WI38 (cell line): ENCODE results near the gene BTBD18.

Experiments
- H3K4me3 ChIP-seq: 2 replicates; pipeline ENCODE4 v1.5.1; 2011; ENCODE audit warnings: low read depth, mild to moderate bottlenecking, control low read depth, low read length
- TF ChIP-seq, protein P1 (sequence below): IDR thresholded peaks from 2 replicates; pipeline ENCODE4 v1.5.1; 2012; ENCODE audit warnings: low read depth, mild to moderate bottlenecking, control low read depth, low read length

BTBD18 gene

DNA sequence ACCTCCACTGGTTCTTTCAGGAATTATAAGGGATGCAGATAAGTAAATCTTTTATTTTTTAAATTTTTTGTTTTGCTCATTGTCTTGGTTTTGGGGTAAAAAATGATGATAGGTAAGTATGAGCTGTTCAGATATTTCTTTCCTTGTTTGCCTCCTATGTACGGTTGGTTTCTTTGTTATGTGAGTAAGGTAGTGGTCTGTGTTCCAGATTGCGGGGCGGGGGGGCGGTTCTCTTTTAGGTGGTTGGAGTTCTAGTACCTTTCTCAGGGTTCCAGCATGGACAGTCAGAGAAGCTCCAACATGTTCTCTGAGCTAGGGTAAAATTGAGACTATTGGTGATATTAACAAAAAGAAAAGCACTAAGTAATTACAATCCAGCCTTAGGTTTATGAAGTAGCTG is 12.4 kb upstream of the BTBD18 start:
- TF ChIP-seq, protein P1, sequence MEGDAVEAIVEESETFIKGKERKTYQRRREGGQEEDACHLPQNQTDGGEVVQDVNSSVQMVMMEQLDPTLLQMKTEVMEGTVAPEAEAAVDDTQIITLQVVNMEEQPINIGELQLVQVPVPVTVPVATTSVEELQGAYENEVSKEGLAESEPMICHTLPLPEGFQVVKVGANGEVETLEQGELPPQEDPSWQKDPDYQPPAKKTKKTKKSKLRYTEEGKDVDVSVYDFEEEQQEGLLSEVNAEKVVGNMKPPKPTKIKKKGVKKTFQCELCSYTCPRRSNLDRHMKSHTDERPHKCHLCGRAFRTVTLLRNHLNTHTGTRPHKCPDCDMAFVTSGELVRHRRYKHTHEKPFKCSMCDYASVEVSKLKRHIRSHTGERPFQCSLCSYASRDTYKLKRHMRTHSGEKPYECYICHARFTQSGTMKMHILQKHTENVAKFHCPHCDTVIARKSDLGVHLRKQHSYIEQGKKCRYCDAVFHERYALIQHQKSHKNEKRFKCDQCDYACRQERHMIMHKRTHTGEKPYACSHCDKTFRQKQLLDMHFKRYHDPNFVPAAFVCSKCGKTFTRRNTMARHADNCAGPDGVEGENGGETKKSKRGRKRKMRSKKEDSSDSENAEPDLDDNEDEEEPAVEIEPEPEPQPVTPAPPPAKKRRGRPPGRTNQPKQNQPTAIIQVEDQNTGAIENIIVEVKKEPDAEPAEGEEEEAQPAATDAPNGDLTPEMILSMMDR, result no peak
- H3K4me3 ChIP-seq, result peak overlapping the region; percentile 89

DNA sequence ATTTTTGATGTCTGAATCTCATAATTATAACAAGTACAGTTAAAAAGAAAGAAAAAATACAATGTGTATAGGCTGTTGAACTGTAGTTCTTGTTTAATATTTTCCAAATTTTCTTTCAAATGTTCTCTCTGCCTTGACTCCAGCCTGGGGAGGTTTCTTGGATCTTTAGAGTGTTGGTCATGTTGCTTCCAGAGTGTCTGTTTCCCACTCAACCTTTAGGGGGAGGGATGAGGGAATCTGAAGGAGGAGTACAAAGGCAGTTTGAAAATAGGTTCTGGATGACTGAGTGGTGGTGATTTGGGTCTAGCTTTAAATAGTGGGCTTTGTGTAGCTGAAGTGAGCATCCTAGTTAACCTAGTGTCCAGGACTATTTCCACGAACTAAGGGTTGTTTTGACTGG is 11.9 kb upstream of the BTBD18 start:
- TF ChIP-seq, protein P1, result peak; percentile 36
- H3K4me3 ChIP-seq, result peak overlapping the region; percentile 89

DNA sequence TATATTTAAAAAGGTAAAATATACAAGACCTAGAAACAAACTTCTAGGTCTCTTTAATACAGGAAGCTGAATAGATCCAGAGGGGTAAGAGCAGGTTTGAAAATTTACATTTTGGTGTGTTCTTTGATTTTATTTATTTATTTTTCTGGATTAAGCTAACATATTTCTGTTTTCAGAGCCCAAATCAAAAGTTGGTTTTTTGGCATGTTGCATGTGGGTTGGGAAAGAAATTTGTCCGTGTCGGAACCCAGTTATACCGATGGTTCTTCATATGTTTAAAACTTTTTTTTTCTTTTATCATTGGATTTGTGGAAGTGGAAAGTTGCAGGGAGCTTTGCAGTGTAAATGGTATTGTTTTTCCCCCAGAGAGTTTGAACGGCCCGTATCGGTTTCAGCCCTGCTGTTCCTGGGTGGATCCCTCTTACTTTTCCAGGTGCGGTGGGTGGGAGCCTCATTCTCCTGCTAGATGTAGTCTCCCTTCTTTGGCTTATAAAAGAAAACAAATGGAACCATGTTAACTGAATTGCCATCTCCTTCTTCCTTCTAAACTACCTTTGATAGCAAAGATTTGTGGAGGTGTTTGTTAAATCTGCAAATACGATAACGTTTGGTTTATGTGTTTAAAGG is 10.7 kb upstream of the BTBD18 start:
- TF ChIP-seq, protein P1, result no peak
- peak overlapping the region; percentile 89 for H3K4me3 ChIP-seq

DNA sequence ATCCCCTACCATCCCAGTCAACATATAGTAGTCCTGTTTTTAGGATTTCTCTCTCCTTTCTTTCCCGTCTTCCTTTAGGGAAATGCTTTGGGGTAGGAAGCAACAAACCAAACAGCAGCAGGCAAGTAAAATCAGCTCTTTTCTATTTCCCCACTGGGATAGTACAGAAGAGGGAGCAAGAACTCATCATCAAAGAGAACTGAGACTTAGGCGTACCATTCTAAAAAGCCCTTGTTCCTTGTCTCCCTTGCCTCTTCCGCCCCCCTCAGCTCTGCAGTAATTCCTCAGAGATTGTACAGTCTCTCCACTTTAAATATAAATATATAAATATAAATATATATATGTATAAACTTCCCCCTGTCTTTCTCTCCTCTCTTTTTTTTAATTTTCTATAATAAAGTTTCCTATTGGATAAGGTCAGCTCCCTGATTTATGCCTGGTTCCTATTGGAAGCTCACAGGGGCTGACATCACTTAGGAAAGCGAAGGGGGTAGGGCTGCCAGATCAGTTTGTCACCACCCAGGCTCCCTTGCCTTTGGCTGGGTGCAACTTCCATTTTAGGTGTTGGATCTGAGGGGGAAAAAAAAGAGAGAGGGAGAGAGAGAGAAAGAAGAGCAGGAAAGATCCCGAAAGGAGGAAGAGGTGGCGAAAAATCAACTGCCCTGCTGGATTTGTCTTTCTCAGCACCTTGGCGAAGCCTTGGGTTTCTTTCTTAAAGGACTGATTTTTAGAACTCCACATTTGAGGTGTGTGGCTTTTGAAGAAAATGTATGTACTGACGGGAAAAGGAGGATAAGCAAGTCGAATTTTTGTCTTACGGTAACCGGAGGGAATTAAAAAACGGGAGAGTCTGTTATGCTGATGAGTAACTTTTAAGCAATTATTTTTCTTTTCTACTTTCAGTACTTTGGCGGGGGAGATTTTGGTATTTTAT is 9.9 kb upstream of the BTBD18 start, which contains the start of gene CTNND1:
Gene CTNND1 (plus strand): TSS at position 502 of the 934 bp plus-strand sequence. CDS start 29,677 bp downstream, outside the sequence.
- H3K4me3 ChIP-seq, result peak within 1 kb of the TSS; percentile 89
- TF ChIP-seq, protein P1, result no peak

DNA sequence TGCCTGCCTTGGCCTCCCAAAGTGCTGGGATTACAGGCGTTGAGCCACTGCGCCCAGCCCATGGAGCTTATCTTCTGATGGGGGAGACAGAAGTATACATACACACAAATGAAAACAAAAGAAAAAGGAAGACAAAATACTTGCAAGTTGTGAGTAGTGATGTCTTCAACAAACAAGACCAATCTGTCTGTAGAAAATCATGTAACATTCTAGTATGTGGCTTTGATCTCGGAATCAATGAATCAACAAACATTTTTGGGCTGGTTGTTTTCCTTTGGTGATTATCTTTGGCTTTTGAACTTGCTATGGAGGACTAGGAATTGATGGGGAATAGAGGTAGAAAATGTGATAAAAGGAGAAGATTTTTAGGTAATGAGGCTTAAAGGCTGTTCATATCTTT is 6.6 kb upstream of the BTBD18 start:
- TF ChIP-seq, protein P1, result no peak
- no peak overlapping the region for H3K4me3 ChIP-seq

DNA sequence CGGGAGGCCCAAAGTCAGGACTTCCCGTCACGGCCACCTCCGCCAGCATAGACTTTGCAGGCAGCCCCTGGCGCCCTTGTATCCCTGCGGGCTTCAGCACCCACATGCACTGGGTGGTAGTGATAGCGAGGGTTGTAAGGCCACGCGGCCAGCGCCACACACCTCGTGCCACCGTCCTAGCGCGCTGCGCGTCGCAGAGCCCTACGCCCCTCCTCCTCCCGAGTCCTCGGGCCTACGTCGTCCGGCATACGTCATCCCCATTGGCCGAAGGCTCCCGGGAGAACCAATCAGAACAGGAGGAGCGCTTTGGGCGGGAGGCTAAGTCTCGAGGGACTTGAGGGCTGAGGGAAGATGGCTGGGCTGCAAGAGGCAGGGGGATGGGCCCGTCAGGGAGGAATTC is 1.3 kb upstream of the BTBD18 start:
- TF ChIP-seq, protein P1, result no peak
- no peak overlapping the region for H3K4me3 ChIP-seq

DNA sequence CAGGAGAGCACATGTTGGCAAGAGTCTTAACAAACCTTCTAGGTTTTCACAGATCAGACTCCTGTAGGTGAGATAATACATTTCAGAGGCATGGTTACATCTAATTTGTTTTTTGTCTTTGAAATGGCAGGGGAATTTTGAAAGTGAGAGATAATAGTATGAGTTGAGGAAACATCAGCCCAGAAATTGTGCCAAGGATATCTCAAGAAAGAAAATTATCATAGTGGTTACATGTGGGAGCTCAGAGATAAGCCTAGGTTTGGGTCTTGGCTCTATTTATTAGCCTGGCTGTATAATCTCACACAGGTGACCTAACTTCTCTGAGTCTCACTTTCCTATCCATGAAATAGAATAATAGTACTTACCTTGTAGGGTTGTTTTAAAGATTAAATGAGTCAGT is 443 bp downstream of the BTBD18 start:
- H3K4me3 ChIP-seq, result no peak overlapping the region
- TF ChIP-seq, protein P1, result no peak
